Activated CD4-positive, alpha-beta T cell treated with anti-CD3 and anti-CD28 coated beads, Interleukin-10, Interleukin-2, amounts not matched to agents 100 ng/mL and 50 ng/mL, durations not matched to agents 16 hours and 8 hours (primary cell): Measurements from ENCODE around the gene NUTM1.

Source experiments
- DNase-seq: peaks from one replicate; pipeline ENCODE4 v3.0.0-alpha.2; 2020

Gene NUTM1, protein sequence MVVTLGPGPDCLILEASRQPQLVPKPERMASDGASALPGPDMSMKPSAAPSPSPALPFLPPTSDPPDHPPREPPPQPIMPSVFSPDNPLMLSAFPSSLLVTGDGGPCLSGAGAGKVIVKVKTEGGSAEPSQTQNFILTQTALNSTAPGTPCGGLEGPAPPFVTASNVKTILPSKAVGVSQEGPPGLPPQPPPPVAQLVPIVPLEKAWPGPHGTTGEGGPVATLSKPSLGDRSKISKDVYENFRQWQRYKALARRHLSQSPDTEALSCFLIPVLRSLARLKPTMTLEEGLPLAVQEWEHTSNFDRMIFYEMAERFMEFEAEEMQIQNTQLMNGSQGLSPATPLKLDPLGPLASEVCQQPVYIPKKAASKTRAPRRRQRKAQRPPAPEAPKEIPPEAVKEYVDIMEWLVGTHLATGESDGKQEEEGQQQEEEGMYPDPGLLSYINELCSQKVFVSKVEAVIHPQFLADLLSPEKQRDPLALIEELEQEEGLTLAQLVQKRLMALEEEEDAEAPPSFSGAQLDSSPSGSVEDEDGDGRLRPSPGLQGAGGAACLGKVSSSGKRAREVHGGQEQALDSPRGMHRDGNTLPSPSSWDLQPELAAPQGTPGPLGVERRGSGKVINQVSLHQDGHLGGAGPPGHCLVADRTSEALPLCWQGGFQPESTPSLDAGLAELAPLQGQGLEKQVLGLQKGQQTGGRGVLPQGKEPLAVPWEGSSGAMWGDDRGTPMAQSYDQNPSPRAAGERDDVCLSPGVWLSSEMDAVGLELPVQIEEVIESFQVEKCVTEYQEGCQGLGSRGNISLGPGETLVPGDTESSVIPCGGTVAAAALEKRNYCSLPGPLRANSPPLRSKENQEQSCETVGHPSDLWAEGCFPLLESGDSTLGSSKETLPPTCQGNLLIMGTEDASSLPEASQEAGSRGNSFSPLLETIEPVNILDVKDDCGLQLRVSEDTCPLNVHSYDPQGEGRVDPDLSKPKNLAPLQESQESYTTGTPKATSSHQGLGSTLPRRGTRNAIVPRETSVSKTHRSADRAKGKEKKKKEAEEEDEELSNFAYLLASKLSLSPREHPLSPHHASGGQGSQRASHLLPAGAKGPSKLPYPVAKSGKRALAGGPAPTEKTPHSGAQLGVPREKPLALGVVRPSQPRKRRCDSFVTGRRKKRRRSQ

DNA sequence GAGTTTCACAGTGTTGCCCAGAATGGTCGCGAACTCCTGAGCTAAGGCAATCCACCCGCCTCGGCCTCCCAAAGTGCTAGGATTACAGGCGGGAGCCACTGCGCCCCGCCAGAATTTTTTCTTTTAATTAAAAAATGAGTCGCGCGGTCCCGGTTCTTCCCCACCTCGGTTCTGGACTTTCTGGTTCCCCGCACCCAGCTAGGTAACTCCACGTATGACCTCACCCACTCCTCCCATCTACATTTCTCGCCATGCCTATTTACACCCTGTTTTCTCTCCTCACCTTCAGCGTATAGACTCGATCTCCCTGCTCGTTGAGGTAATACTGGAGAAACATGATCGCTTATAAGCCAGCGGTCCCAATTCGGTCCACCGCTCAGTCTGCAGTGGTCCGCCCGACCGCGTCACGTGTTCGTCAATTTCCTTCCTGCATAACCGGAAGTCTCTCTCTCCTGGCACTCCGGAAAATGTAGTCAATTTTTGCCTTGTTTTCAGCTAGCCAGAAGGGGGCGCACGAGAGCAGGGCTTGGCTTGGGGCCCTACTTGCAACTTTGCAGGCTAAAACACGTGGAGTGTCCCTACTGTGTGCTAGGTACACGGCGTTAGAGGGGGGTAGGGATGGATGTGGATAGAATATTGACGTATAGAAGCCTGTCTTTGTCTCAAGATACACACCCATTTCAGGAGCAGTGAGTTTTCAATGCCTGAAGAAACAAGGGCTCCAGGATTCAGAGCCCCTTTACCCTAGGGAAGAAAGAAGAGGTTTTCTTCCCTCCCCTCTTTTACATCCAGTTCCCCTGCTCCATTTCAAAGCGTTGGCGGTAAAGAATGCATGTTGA, at the start of gene NUTM1, which contains the start of gene NOP10:
NUTM1 (plus strand) TSS at position 579 of the 839 bp plus-strand sequence. CDS start 382 bp downstream, outside the sequence.
NOP10 (minus strand) TSS at position 400 of the 839 bp plus-strand sequence; CDS start at position 337, 63 bp downstream.
- peak; percentile 97 for DNase-seq

DNA sequence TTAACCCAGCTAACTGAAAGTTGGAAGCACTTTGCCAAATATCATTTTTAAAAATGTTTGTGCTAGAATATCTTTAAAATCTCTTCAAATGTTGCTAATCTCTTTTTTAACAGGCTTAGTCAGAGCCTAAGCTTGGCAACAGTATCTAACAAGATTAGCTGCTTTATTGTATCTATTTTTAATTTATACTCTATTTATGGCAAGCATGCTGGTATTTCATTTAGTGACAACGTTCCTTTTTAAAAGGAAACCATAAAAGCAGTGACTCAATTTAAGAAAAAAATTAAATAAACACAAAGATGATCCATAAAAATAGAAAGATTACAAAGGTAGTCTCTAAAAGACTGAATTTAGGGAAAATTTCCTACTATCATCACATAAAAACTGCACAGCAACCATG, 46.1 kb upstream of the NUTM1 start:
- no peak for DNase-seq

DNA sequence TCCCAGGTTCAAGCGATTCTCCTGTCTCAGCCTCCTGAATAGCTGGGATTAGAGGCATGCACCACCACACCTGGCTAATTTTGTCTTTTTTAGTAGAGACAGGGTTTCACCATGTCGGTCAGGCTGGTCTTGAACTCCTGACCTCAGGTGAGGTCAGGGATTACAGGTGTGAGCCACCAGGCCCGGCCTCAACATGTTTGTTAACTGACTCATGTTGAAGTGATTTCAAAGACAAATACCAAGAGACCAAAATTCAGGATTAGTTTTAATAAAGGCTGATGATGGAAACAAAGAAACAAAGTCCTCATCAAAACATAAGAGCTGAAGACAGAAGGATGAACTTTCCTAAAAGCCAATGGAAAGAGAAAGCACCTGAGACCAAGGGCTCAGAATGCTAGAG, 42.1 kb upstream of the NUTM1 start:
- no peak for DNase-seq

DNA sequence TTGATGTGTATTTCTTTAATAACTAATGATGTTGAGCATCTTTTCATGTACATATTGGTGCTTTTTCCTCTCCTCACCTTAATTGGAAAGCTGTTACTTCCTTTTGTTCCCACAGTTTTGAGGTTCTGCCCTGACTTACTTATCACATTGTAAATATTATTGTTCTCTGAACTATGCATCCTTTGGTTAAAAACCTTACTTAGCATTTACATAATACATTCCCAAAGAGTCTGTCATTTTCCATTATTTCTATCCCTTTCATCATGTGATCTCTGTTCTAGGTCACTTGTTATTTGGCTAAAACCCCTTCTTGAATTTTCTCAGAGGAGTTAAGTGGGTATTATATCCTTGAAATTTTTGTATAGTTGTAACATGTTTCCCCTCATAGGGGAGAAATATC, 38.5 kb upstream of the NUTM1 start:
- DNase-seq, result no peak

DNA sequence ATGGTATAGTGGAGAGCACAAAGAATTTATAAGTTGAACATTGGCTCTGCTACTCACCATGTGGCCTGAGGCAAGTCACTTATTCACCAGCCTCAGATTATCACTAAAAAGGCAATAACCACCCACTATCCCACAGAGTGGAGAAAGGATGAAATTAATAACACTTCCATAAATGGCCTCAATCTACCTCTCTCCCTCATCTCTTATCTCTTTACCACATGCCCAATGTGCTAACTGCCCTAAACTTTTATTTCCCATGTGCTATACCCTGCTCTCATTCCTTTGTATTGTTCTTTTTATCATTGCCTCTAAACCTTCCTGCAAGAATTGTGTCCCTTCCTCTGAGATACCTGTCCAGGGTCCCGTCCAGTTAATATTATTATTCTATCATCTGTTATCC, 31.6 kb upstream of the NUTM1 start:
- no peak for DNase-seq

DNA sequence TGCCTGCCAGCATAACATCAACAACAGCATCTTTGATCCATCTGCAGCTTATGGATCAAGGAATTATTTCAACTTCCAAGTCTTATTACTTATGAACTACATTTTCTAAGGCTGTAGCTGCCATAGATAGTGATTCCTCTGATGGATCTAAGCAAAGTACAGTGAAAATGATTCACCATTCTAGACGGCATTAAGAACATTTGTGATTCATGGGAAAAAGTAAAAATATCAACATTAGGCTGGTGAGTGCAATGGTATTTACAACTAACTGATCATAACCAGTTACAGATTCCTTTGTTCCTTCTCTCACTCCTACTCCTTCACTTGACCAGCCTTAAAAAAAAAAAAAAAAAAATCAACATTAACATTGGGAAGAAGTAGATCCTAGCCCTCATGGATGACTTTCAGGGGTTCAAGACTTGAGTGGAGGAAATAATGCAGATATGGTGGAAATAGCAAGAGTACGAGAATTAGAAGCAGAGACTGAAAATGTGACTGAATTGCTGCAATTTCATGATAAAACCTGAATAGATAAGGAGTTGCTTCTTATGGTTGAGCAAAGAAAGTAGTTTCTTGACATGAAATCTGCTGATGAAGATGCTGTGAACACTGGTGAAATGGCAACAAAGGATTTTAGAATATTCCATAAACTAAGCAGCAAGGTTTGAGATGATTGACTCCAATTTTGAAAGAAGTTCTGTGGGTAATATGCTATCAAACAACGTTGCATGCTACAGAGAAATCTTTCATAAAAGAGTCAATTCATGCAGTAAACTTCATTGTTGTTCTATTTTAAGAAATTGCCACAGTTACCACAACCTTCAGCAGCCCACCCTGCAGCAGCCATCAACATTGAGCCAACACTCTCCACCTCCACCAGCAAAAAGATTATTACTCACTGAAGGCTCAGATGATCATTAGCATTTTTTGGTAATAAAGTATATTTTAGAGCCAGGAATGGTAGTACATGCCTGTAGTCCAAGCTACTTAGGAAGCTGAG, 28.3 kb upstream of the NUTM1 start:
- DNase-seq, result no peak

DNA sequence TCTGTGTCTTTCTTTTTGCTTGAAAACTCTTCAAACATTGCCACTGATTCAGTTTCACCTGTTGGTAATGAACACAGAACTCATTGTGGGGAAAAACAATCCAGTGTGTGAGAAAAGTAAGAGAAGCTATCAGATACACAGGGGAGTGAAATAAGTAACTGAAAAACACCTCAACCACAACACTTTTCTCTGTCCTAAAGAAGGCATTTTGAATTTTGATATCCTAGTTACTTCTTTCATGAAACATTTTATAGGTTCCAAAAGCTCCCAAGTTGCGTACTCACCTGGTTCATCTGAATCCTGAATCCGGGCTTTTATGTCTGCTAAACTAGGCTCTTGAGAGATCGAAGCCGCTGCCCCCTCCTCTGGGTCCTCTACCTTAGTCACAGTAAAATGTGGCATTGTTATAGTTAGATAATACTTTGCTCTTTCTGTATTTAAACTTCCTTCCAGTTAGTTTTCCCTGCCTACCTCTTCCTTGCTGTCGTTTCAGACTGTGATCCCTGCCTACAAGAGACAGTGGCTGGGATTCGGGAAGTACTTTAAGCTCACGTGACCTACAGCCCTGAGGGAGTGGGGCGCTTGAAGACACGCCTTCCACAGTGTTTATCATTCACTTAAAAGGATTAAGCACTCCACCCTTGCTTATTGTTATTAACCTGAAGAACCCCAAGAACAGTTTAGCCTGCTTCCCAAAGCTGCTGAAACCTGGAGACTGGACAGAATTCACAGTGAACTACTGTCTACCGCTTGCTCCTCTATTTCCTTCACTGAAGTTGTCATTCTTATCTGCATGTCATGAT, 24.6 kb upstream of the NUTM1 start:
- DNase-seq, result peak; percentile 36

DNA sequence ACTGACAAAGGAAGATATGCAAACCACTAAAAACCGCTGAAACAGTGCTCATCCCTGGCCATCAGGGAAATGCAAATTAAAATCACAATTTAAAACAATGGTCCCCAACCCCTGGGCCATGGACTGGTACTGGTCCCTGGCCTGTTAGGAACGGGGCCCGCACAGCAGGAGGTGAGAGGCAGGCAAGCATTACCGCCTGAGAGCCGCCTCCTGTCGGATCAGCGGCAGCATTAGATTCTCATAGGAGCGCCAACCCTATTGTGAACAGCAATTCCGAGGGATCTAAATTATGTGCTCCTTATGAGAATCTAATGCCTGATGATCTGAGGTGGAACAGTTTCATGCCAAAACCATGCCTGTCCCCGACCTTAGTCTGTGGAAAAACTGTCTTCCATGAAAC, 19.9 kb upstream of the NUTM1 start:
- no peak for DNase-seq

DNA sequence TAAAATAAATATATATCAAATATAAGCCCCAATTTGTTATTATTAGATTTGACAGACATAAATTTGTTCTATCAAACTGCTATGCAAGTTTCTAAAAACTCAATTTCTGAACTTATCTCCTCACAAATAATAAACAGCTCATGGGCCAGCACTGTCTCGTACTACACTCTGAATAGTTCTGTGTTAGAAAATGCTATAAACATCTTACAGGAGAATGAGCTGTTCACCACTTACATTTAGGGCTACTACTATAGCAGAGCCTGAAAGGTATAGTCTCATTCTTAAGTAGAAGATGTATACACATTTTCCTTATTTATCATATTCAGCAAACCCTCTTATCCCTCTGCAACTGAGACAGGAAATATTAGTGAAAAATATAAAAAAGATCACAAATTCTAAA, 18.2 kb upstream of the NUTM1 start:
- no peak for DNase-seq

DNA sequence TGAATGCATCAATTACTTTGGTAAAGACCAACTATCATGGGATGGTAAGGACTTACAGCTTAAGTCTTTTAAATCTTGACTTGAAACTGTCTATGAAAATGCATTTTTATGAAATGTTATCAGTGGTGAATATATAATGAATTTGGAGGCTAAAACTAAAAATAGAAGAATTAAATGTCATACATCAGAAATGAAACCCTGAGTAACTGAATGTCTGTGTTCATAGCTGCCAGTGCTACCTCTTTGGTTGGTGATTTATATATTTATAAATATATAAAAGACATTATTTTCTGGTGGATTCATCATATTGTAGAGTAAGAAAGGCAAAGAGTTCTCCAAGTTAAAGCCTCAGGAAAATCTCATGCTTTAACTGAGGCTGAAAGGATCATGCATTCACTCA, 17.7 kb upstream of the NUTM1 start:
- no peak for DNase-seq

DNA sequence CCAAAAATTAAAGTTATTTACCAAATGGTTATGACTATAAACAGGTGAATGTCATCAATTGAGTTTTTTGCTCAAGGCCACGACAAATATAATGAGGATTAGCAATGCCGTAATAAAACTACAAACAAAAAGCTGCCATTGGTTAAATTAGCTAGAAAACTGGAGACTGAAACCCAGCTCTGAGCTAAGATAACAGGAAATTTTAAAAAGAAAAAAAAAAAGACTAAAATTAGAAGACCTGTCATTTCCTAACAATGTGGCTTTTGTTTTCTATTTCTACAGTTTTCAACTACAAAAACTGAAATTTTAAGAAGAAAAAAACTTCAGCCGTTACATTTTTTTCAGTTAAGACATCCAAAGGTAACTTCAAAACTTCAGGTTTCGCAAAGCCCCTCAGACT, 15.2 kb upstream of the NUTM1 start:
- DNase-seq, result no peak

DNA sequence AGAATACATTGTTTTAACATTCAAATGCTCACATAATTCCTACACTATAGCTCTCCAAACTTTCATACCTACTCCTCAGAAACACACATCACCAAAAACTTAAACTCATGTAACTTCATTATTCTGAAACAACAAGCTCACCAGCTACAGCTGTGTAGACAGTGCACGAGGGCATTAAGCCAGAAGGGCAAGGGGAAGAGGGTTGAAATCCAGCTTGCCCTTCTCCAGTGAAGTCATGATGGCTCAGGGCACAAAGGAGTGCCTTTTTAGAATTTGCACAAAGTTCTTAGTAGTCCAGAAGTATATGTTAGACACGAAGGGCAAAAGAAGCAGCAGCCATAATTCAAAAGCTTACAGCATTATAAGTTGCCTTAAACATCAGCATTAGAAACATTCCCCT, 14.1 kb upstream of the NUTM1 start:
- DNase-seq, result no peak

DNA sequence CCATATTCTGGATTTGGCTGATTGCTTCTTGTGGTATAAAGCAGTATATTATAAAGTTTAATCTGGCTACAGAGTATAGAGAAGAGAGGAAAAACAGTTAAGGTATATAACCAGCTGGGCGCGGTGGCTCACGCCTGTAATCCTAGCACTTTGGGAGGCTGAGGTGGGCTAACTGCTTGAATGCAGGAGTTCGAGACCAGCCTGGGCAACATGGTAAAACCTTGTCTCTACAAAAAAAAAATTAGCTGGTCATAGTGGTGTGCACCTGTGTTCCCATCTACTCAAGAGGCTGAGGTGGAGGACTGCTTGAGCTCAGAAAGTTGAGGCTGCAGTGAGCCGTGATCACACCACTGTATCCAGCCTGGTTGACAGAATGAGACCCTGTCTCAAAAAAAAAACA, 12.8 kb upstream of the NUTM1 start:
- DNase-seq, result no peak

DNA sequence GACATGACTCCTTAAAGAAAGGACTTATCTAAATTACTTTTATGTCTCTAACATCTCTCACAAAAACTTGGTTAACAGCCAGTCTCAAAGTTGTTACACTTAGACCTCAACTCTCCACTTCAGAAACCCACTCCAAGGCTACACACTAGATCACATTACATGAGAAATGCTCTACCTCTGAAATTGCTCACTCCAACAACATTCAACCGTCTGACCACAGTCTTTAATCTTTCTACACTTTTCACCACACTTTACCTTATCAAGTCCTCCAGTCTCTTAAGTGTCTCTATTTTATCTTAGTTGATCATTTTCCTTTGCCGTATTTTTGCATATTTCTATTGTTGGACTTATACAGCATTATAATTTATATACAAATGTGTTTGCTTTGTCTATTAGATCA, 11.3 kb upstream of the NUTM1 start:
- peak; percentile 63 for DNase-seq

DNA sequence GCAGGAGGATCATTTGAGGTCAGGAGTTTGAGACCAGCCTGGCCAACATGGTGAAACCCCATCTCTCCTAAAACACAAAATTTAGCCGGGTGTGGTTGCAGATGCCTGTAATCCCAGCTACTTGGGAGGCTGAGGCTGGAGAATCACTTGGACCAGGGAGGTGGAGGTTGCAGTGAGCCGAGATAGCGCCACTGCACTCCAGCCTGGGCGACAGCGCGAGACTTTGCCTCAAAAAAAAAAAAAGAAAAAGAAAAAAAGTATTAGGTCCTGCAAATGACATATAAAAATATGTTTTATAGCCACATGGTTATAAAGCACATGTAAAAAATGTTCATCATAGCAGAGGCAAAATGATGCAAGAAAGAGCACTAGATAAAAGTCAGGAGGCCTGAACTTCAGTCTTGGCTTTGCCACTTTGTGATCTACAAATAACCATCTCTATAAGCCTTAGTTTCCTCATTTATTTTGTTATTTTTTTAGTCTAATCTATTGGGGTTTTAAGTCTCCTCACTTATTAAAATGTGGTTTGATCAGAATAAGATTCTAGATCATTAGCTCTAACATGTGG, 10.5 kb upstream of the NUTM1 start:
- DNase-seq, result no peak

DNA sequence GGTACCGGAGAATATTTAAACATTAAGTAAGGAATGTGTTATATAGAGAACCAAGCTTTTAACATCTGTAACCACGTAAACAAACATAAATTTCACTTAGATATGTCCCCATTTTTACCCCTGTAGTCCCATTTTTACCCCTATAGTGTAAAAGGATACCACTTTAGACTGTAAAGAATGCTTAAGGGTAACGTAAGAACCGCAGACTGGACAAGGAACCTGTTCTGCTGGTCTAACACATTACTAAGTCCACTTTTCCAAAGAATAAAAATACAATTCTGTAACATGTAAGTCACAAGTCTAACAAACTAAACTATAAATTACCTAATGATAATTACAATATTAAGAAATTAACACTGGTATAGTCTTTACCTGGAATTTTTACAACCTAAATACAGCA, 8.4 kb upstream of the NUTM1 start:
- DNase-seq, result no peak

DNA sequence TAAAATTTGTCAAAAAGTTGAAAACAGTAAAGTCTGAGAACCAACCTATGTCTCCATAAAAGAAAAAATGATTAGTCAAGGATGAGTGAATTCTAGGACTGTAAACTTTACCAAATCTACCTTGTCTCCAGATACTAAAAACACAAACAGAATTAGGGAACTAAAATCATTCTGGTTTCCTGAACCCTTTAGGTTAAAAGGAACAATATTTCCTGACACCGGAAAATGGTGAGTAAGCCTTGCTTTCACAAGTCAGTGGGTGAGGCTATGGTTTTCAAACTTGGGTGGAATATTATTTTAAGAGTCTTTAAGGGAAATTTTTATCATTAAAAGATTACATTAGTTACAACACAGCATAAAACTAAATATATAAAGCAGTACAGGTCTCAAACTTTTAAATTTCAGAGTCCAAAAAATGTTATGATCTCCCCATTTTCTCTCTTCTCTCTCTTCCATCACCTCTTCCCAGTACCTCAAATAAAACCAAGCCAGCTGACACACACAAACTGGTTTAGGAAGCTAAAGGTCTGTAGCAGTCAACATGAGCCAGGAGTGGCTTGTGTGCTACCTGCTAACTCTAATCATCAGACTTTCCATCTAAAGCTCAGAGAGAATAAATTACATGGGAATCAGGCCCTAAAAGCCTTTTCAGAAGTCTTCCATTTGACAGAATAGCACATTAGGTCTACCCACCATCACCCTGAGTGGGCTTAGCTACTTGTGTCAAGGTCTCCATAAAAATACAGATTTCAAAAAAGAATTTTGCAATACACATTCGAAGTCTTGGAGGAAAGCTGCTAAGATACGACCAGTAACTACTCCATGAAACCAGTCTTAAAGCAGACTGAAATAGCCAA, 7.7 kb upstream of the NUTM1 start:
- peak; percentile 67 for DNase-seq

DNA sequence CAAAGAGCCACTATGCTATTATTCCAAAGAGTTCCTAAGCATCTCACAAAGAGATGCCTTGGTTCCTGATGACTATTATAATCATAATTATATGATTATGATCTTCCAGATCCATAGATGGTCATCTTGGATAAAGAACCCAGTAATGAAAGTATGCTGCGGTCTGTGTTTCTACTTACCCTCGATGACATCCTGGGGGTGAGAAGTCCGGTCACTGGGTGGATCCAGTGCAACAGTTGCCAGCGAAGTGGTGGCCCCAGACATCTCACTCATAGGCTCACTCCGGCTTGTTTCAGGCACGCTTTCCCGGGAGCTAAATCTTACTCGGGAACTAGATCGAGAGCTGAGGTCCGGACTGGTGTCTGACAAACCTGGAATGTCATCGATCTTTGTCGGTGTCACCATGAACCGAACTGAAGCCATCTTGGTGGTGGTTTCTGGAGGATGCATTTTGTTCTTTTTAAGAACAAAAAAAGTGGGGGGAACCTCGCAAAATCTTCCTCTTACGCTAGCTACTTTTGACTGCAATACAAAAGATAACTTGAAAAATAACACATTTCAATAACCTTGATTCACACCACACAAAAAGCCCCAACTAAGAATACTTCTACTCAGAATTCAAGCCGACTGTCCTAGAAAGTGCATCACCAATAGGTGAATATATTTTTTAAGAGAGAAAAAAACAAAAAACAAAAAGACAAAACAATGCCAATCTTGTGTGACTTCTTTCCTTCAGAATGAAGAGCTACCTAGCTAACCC, 6.7 kb upstream of the NUTM1 start:
- no peak for DNase-seq
